HEK293 (cell line): ENCODE measurements around the gene JMJD6.

ENCODE experiments used
- BCL11A ChIP-seq: fragments of 450-650 bp; formaldehyde crosslinking; IDR thresholded peaks from 2 replicates; pipeline ENCODE4 v1.5.1; 2016; ENCODE audit warnings: low read depth, missing biosample characterization, missing genetic modification characterization
- BCL11B ChIP-seq: fragments of 450-650 bp; formaldehyde crosslinking; IDR thresholded peaks from 2 replicates; pipeline ENCODE4 v1.5.1; 2016; ENCODE audit warnings: low read depth, missing biosample characterization, missing genetic modification characterization
- EGR2 ChIP-seq: fragments of 450-650 bp; formaldehyde crosslinking; IDR thresholded peaks from 2 replicates; pipeline ENCODE4 v1.5.1; 2016; ENCODE audit warnings: low read depth, missing biosample characterization, missing genetic modification characterization
- GLI4 ChIP-seq: fragments of 450-650 bp; formaldehyde crosslinking; IDR thresholded peaks from 2 replicates; pipeline ENCODE4 v1.5.1; 2016; ENCODE audit warnings: missing biosample characterization, missing genetic modification characterization
- GLIS2 ChIP-seq: fragments of 450-650 bp; formaldehyde crosslinking; IDR thresholded peaks from 2 replicates; pipeline ENCODE4 v1.5.1; 2016; ENCODE audit warnings: missing biosample characterization, missing genetic modification characterization
- HOXC10 ChIP-seq: sonication (generic); formaldehyde crosslinking; IDR thresholded peaks from 2 replicates; pipeline ENCODE4 v1.8.1; 2023; ENCODE audit warnings: mild to moderate bottlenecking, missing genetic modification reagents
- KLF10 ChIP-seq: fragments of 450-650 bp; IDR thresholded peaks from 2 replicates; pipeline ENCODE4 v1.5.1; 2018; ENCODE audit warnings: missing biosample characterization, mild to moderate bottlenecking, missing genetic modification characterization
- PRDM10 ChIP-seq: fragments of 450-650 bp; formaldehyde crosslinking; IDR thresholded peaks from 2 replicates; pipeline ENCODE4 v1.5.1; 2016; ENCODE audit warnings: missing biosample characterization, missing genetic modification characterization
- PRDM6 ChIP-seq: fragments of 450-650 bp; formaldehyde crosslinking; IDR thresholded peaks from 2 replicates; pipeline ENCODE4 v1.5.1; 2017; ENCODE audit warnings: missing biosample characterization, missing genetic modification characterization
- SCRT1 ChIP-seq: fragments of 450-650 bp; formaldehyde crosslinking; IDR thresholded peaks from 2 replicates; pipeline ENCODE4 v1.5.1; 2016; ENCODE audit warnings: missing biosample characterization, missing genetic modification characterization, borderline replicate concordance
- SCRT2 ChIP-seq: fragments of 450-650 bp; formaldehyde crosslinking; IDR thresholded peaks from 2 replicates; pipeline ENCODE4 v1.5.1; 2016; ENCODE audit warnings: missing biosample characterization, missing genetic modification characterization
- TRIM28 ChIP-seq: IDR thresholded peaks from 2 replicates; pipeline ENCODE4 v1.6.1; 2011; ENCODE audit warnings: low read length, control low read depth, borderline replicate concordance
- ZBTB8A ChIP-seq: fragments of 450-650 bp; formaldehyde crosslinking; IDR thresholded peaks from 2 replicates; pipeline ENCODE4 v1.5.1; 2016; ENCODE audit warnings: missing biosample characterization, missing genetic modification characterization
- ZEB2 ChIP-seq: fragments of 450-650 bp; formaldehyde crosslinking; IDR thresholded peaks from 2 replicates; pipeline ENCODE4 v1.5.1; 2016; ENCODE audit warnings: missing biosample characterization, missing genetic modification characterization
- ZNF133 ChIP-seq: fragments of 450-650 bp; formaldehyde crosslinking; IDR thresholded peaks from 2 replicates; pipeline ENCODE4 v1.5.1; 2016; ENCODE audit warnings: missing biosample characterization, missing genetic modification characterization
- ZNF2 ChIP-seq: fragments of 450-650 bp; formaldehyde crosslinking; IDR thresholded peaks from 2 replicates; pipeline ENCODE4 v1.5.1; 2016; ENCODE audit warnings: missing biosample characterization, missing genetic modification characterization
- ZNF214 ChIP-seq: fragments of 450-650 bp; formaldehyde crosslinking; IDR thresholded peaks from 2 replicates; pipeline ENCODE4 v1.5.1; 2017; ENCODE audit warnings: missing biosample characterization, mild to moderate bottlenecking, missing genetic modification characterization, borderline replicate concordance
- ZNF266 ChIP-seq: fragments of 450-650 bp; formaldehyde crosslinking; IDR thresholded peaks from 2 replicates; pipeline ENCODE4 v1.5.1; 2016; ENCODE audit warnings: missing biosample characterization, missing genetic modification characterization, low read depth
- ZNF362 ChIP-seq: fragments of 450-650 bp; formaldehyde crosslinking; IDR thresholded peaks from 2 replicates; pipeline ENCODE4 v1.5.1; 2016; ENCODE audit warnings: missing biosample characterization, missing genetic modification characterization
- ZNF404 ChIP-seq: fragments of 450-650 bp; formaldehyde crosslinking; IDR thresholded peaks from 2 replicates; pipeline ENCODE4 v1.5.1; 2017; ENCODE audit warnings: missing biosample characterization, missing genetic modification characterization
- ZNF558 ChIP-seq: fragments of 450-650 bp; formaldehyde crosslinking; IDR thresholded peaks from 2 replicates; pipeline ENCODE4 v1.5.1; 2016; ENCODE audit warnings: missing biosample characterization, missing genetic modification characterization
- ZNF623 ChIP-seq: fragments of 450-650 bp; formaldehyde crosslinking; IDR thresholded peaks from 2 replicates; pipeline ENCODE4 v1.5.1; 2016; ENCODE audit warnings: missing biosample characterization, missing genetic modification characterization
- ZNF664 ChIP-seq: fragments of 450-650 bp; formaldehyde crosslinking; IDR thresholded peaks from 2 replicates; pipeline ENCODE4 v1.5.1; 2016; ENCODE audit warnings: missing biosample characterization, missing genetic modification characterization
- ZNF777 ChIP-seq: fragments of 450-650 bp; formaldehyde crosslinking; IDR thresholded peaks from 2 replicates; pipeline ENCODE4 v1.5.1; 2017; ENCODE audit warnings: missing biosample characterization, missing genetic modification characterization, borderline replicate concordance
- ZSCAN4 ChIP-seq: fragments of 450-650 bp; formaldehyde crosslinking; IDR thresholded peaks from 2 replicates; pipeline ENCODE4 v1.5.1; 2017; ENCODE audit warnings: missing biosample characterization, missing genetic modification characterization

JMJD6 gene

GRCh38 chr17:76670718-76671122 is 55.7 kb downstream of the JMJD6 start (continued):
- TF ChIP-seq BCL11A (tag by site-specific recombination) (no peak), ZNF214 (tag by site-specific recombination) (no peak), ZEB2 (tag by site-specific recombination) (no peak), ZNF133 (tag by site-specific recombination) (no peak), GLI4 (tag by site-specific recombination) (no peak), ZNF777 (tag by site-specific recombination) (no peak), ZNF362 (no peak), KLF10 (no peak), ZNF664 (tag by site-specific recombination) (no peak), ZNF2 (tag by site-specific recombination) (no peak), ZSCAN4 (tag by site-specific recombination) (no peak), SCRT2 (peak; percentile 97), BCL11B (no peak), ZBTB8A (tag by site-specific recombination) (no peak), EGR2 (tag by site-specific recombination) (no peak), PRDM6 (no peak), HOXC10 (no peak), ZNF266 (no peak), SCRT1 (tag by site-specific recombination) (peak; percentile 87), GLIS2 (tag by site-specific recombination) (peak; percentile 88; the same call in 1 of the 2 replicates), ZNF623 (tag by site-specific recombination) (no peak), ZNF558 (tag by site-specific recombination) (no peak; the same call in 1 of the 2 replicates), TRIM28 (no peak), ZNF404 (tag by site-specific recombination) (no peak), PRDM10 (tag by site-specific recombination) (no peak)
